ENCODE results near the gene HDAC9.

Gene HDAC9

DNA sequence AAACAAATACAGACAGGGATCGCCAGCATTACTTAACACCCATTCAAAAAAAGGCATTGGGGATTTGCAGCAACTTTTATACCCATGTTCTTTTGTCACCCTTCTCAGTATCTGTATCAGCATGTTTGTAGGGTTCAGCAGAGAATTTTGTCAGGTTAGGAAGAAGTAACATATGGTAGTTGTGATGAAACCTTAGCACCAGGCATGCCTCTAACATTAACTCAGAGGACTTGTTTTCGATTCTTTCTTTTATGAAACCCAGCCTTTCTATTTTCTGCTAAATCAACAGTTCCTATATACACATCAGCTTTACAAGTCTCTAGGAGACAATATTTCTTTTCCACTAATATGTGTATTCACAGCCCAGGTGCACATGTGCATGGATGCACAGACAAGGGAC, 22.4 kb upstream of the HDAC9 start:
- no peak for TF ChIP-seq POLR2AphosphoS5 (IDR thresholded peaks at IDR 0.05; ENCODE audit: low read depth, low read length)
- no peak for TF ChIP-seq FOXP2 (optimal IDR thresholded peaks at IDR 0.05; ENCODE audit: borderline replicate concordance, extremely low read depth, extremely low read length, insufficient read depth)
- TF ChIP-seq, protein P1, sequence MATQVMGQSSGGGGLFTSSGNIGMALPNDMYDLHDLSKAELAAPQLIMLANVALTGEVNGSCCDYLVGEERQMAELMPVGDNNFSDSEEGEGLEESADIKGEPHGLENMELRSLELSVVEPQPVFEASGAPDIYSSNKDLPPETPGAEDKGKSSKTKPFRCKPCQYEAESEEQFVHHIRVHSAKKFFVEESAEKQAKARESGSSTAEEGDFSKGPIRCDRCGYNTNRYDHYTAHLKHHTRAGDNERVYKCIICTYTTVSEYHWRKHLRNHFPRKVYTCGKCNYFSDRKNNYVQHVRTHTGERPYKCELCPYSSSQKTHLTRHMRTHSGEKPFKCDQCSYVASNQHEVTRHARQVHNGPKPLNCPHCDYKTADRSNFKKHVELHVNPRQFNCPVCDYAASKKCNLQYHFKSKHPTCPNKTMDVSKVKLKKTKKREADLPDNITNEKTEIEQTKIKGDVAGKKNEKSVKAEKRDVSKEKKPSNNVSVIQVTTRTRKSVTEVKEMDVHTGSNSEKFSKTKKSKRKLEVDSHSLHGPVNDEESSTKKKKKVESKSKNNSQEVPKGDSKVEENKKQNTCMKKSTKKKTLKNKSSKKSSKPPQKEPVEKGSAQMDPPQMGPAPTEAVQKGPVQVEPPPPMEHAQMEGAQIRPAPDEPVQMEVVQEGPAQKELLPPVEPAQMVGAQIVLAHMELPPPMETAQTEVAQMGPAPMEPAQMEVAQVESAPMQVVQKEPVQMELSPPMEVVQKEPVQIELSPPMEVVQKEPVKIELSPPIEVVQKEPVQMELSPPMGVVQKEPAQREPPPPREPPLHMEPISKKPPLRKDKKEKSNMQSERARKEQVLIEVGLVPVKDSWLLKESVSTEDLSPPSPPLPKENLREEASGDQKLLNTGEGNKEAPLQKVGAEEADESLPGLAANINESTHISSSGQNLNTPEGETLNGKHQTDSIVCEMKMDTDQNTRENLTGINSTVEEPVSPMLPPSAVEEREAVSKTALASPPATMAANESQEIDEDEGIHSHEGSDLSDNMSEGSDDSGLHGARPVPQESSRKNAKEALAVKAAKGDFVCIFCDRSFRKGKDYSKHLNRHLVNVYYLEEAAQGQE (IDR thresholded peaks at IDR 0.05; ENCODE audit: insufficient read depth in 1 of 2, low read depth in 2 of 2, low read length in 2 of 2), result no peak
- no peak for TF ChIP-seq SIN3A (IDR thresholded peaks at IDR 0.05; ENCODE audit: borderline replicate concordance, insufficient read depth, low read length)
- no peak for TF ChIP-seq TAF1 (IDR thresholded peaks at IDR 0.05; ENCODE audit: borderline replicate concordance, insufficient read depth, low read length)

DNA sequence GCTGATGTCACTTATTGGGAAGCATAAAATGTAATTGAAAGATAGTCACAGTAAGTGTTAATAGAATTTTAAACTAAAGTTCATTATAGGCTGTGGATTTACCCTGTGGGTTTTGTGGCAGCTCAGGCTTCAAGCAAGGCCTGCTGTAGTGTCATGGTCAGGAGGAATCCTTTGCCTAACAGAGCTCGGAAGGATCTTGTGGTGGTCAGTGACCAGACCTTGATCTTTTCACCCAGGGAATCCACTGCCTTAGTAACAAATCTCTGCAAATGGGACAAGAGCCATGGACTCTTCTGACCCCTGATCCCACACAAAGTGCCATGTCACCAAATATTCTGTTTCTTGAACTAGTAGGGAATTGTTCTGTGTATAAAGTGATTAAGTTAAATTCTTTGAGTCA, 20.6 kb upstream of the HDAC9 start:
- TF ChIP-seq, protein P1 (IDR thresholded peaks at IDR 0.05; ENCODE audit: insufficient read depth in 1 of 2, low read depth in 2 of 2, low read length in 2 of 2), result no peak
- TF ChIP-seq POLR2AphosphoS5 (IDR thresholded peaks at IDR 0.05; ENCODE audit: low read depth, low read length), result no peak
- no peak for TF ChIP-seq TAF1 (IDR thresholded peaks at IDR 0.05; ENCODE audit: borderline replicate concordance, insufficient read depth, low read length)
- TF ChIP-seq FOXP2 (optimal IDR thresholded peaks at IDR 0.05; ENCODE audit: borderline replicate concordance, extremely low read depth, extremely low read length, insufficient read depth), result no peak
- TF ChIP-seq SIN3A (IDR thresholded peaks at IDR 0.05; ENCODE audit: borderline replicate concordance, insufficient read depth, low read length), result no peak

DNA sequence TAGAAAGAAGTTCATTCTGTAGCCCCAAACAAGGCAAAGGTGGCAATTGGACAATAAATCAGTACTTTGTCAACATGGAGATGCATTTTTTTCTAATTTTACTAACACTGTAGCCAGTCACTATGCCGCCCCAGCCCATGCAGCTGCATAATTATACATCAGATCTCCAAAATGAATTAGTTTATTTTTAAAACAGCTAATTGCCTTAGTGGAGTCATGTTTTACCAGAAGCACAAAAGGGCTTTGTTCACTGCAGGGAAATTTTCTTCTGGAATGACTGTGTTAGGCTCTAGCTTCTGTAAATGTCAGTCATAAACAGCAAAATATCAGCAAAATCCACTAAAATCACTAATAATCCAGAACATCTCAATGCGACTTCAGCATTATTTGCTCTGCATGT, 20.1 kb upstream of the HDAC9 start:
- TF ChIP-seq SIN3A (IDR thresholded peaks at IDR 0.05; ENCODE audit: borderline replicate concordance, insufficient read depth, low read length) (no peak), TAF1 (IDR thresholded peaks at IDR 0.05; ENCODE audit: borderline replicate concordance, insufficient read depth, low read length) (no peak), FOXP2 (optimal IDR thresholded peaks at IDR 0.05; ENCODE audit: borderline replicate concordance, extremely low read depth, extremely low read length, insufficient read depth) (no peak), POLR2AphosphoS5 (IDR thresholded peaks at IDR 0.05; ENCODE audit: low read depth, low read length) (no peak)
- TF ChIP-seq, protein P1 (IDR thresholded peaks at IDR 0.05; ENCODE audit: insufficient read depth in 1 of 2, low read depth in 2 of 2, low read length in 2 of 2), result no peak

DNA sequence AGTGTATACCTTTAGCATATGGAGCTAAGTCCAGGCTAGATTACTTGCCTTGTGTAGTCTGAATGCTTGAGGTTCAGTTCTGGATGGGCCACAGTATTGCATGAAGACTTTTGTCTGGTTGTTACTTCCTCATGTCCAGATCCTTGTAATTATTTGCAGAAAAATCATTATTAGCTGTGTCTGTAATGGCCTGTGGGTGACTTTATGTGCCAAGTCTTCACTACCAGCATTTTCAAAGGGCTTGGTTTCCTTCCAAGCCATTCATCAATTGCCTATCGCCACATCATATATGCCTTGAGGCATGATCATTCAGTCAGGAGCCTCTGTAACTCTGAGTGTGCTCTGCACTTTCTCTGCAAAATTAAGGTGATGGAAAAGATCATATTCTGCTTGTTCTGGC, 13.8 kb upstream of the HDAC9 start:
- no peak for TF ChIP-seq POLR2AphosphoS5 (IDR thresholded peaks at IDR 0.05; ENCODE audit: low read depth, low read length)
- TF ChIP-seq SIN3A (IDR thresholded peaks at IDR 0.05; ENCODE audit: borderline replicate concordance, insufficient read depth, low read length), result no peak
- no peak for TF ChIP-seq TAF1 (IDR thresholded peaks at IDR 0.05; ENCODE audit: borderline replicate concordance, insufficient read depth, low read length)
- TF ChIP-seq, protein P1 (IDR thresholded peaks at IDR 0.05; ENCODE audit: insufficient read depth in 1 of 2, low read depth in 2 of 2, low read length in 2 of 2), result no peak
- TF ChIP-seq FOXP2 (optimal IDR thresholded peaks at IDR 0.05; ENCODE audit: borderline replicate concordance, extremely low read depth, extremely low read length, insufficient read depth), result no peak

DNA sequence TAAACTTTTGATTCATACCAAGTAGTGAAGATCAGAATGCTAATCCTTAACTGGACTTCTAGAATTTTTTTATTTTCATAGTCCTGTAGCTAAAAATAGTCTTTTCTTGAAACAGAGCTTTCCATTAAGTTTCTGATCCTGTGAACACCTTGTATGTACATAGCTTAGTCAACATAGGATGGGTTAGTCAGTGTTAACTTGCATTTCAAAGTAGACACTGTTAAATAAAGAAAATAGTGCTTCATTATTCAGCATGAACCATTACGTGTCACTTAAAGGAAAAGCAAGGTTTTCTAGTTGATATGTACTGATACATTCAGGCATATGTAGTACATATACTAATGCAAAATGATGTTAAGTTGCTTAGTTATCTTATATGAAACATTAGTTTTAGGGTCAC, 7.5 kb upstream of the HDAC9 start:
- TF ChIP-seq, protein P1 (IDR thresholded peaks at IDR 0.05; ENCODE audit: insufficient read depth in 1 of 2, low read depth in 2 of 2, low read length in 2 of 2), result no peak
- no peak for TF ChIP-seq POLR2AphosphoS5 (IDR thresholded peaks at IDR 0.05; ENCODE audit: low read depth, low read length)
- TF ChIP-seq TAF1 (IDR thresholded peaks at IDR 0.05; ENCODE audit: borderline replicate concordance, insufficient read depth, low read length), result no peak
- TF ChIP-seq FOXP2 (optimal IDR thresholded peaks at IDR 0.05; ENCODE audit: borderline replicate concordance, extremely low read depth, extremely low read length, insufficient read depth), result no peak
- TF ChIP-seq SIN3A (IDR thresholded peaks at IDR 0.05; ENCODE audit: borderline replicate concordance, insufficient read depth, low read length), result no peak

Data from PFSK-1 (cell line).